Urinary bladder (tissue), 4 donors: ENCODE measurements around the gene FOXP1. TPM values are rescaled to one million over a fixed set of nuclear protein-coding genes. Genes with fewer than 3 reads are reported as not detected.
A peak's percentile ranks its signal among the peaks of the same experiment; 100 is the strongest.

Source experiments
- DNase-seq: peaks from one replicate; pipeline ENCODE4 v3.0.0-alpha.2; 2015; ENCODE audit errors: extremely low spot score
- H3K27ac ChIP-seq: one replicate; pipeline ENCODE4 v1.5.1; 2013; ENCODE audit warnings: low read depth, mild to moderate bottlenecking, moderate library complexity
- H3K36me3 ChIP-seq: one replicate; pipeline ENCODE4 v1.6.1; 2013; ENCODE audit warnings: mild to moderate bottlenecking, moderate library complexity; ENCODE audit not compliant: insufficient read depth
- H3K4me1 ChIP-seq: one replicate; pipeline ENCODE4 v1.6.1; 2013; ENCODE audit warnings: mild to moderate bottlenecking, moderate library complexity; ENCODE audit not compliant: insufficient read depth
- H3K4me3 ChIP-seq: one replicate; pipeline ENCODE4 v1.5.1; 2013; ENCODE audit warnings: low read depth, low read length
- WGBS: extraction: QIAGEN DNeasy Blood & Tissue Kit; methylation state at CpG from one replicate; pipeline ENCODE4 v1.1.7; 2013; 5-methylcytosine and 5-hydroxymethylcytosine counted together
- polyA plus RNA-seq: library from polyadenylated mRNA; stranded (reverse); fragments of 200-250 nt; gene quantifications from one replicate; pipeline ENCODE4 v1.2.3, GENCODE V29; 2013
- total RNA-seq: library from RNA; depleted of rRNA; stranded (reverse); fragments of >200 nt; gene quantifications from one replicate; pipeline ENCODE4 v1.2.3, GENCODE V29; 2014
- donor health status: healthy with polysubstance abuse.
- donor health status: healthy.

The FOXP1 gene
- total and polyA plus RNA-seq, 2 donors = 27.4 to 176 TPM

GRCh38 chr3:71430941-71431552, 152.5 kb downstream of the FOXP1 start:
- no peak overlapping the region for H3K27ac ChIP-seq
- no peak overlapping the region for H3K4me3 ChIP-seq
- DNase-seq = no peak
- H3K36me3 ChIP-seq = no peaks in the 10 kb centered on the region
- H3K4me1 ChIP-seq = peaks cover 2% of the 10 kb centered on the region
- 92% methylated on average over 7 of the region's 7 CpGs for WGBS

- no peak for DNase-seq
- Histone ChIP-seq H3K4me3 (no peak overlapping the region), H3K27ac (no peak overlapping the region), H3K4me1 (peaks cover 2% of the 10 kb centered on the region), H3K36me3 (no peaks in the 10 kb centered on the region)
- WGBS = 86% methylated on average over 5 of the region's 5 CpGs
Measured at GRCh38 chr3:71429597-71429988, 153.9 kb downstream of the FOXP1 start.

- WGBS = 23% methylated on average over 17 of the region's 17 CpGs
- no peaks in the 10 kb centered on the region for H3K36me3 ChIP-seq
- no peak overlapping the region for H3K4me3 ChIP-seq
- no peak overlapping the region for H3K27ac ChIP-seq
- DNase-seq = peak; percentile 72
- peaks cover 2% of the 10 kb centered on the region for H3K4me1 ChIP-seq
Measured at GRCh38 chr3:71428841-71429596, 154.5 kb downstream of the FOXP1 start.

GRCh38 chr3:71425491-71426071, 157.9 kb downstream of the FOXP1 start:
- Histone ChIP-seq H3K27ac (no peak overlapping the region), H3K36me3 (no peaks in the 10 kb centered on the region), H3K4me1 (peaks cover 2% of the 10 kb centered on the region), H3K4me3 (no peak overlapping the region)
- no peak for DNase-seq
- 72% methylated on average over 2 of the region's 2 CpGs for WGBS

GRCh38 chr3:71423151-71423906, 160.2 kb downstream of the FOXP1 start:
- Histone ChIP-seq H3K4me3 (no peak overlapping the region), H3K4me1 (peaks cover under 1% of the 10 kb centered on the region), H3K36me3 (no peaks in the 10 kb centered on the region), H3K27ac (no peak overlapping the region)
- 66% methylated on average over 12 of the region's 12 CpGs for WGBS
- DNase-seq = no peak

- no peak overlapping the region for H3K27ac ChIP-seq
- no peaks in the 10 kb centered on the region for H3K4me1 ChIP-seq
- no peaks in the 10 kb centered on the region for H3K36me3 ChIP-seq
- 80% methylated on average over 12 of the region's 12 CpGs for WGBS
- no peak overlapping the region for H3K4me3 ChIP-seq
- no peak for DNase-seq
Measured at GRCh38 chr3:71421820-71422566, 161.5 kb downstream of the FOXP1 start.

- Histone ChIP-seq H3K27ac (no peak overlapping the region), H3K36me3 (no peaks in the 10 kb centered on the region), H3K4me3 (no peak overlapping the region), H3K4me1 (no peaks in the 10 kb centered on the region)
- DNase-seq = no peak
- WGBS = 94% methylated on average over 4 of the region's 4 CpGs
Measured at GRCh38 chr3:71421475-71421819, 162.1 kb downstream of the FOXP1 start.

- no peak for DNase-seq
- Histone ChIP-seq H3K4me1 (no peaks in the 10 kb centered on the region), H3K27ac (no peak overlapping the region), H3K36me3 (no peaks in the 10 kb centered on the region), H3K4me3 (no peak overlapping the region)
- WGBS = 90% methylated on average over 2 of the region's 2 CpGs
Measured at GRCh38 chr3:71419369-71419768, 164.2 kb downstream of the FOXP1 start.

GRCh38 chr3:71417791-71418190, 165.7 kb downstream of the FOXP1 start:
- Histone ChIP-seq H3K4me3 (no peak overlapping the region), H3K4me1 (no peaks in the 10 kb centered on the region), H3K27ac (no peak overlapping the region), H3K36me3 (no peaks in the 10 kb centered on the region)
- no peak for DNase-seq
- 66% methylated on average over 6 of the region's 6 CpGs for WGBS

GRCh38 chr3:71416876-71417275, 166.7 kb downstream of the FOXP1 start:
- no peak for DNase-seq
- Histone ChIP-seq H3K27ac (no peak overlapping the region), H3K36me3 (no peaks in the 10 kb centered on the region), H3K4me1 (no peaks in the 10 kb centered on the region), H3K4me3 (no peak overlapping the region)
- 91% methylated on average over 8 of the region's 8 CpGs for WGBS

- Histone ChIP-seq H3K4me1 (no peaks in the 10 kb centered on the region), H3K27ac (no peak overlapping the region), H3K36me3 (no peaks in the 10 kb centered on the region), H3K4me3 (no peak overlapping the region)
- 83% methylated on average over 2 of the region's 2 CpGs for WGBS
- DNase-seq = no peak
Measured at GRCh38 chr3:71415681-71416122, 167.8 kb downstream of the FOXP1 start.

GRCh38 chr3:71414189-71414927, 169.2 kb downstream of the FOXP1 start:
- Histone ChIP-seq H3K4me1 (no peaks in the 10 kb centered on the region), H3K36me3 (no peaks in the 10 kb centered on the region), H3K27ac (no peak overlapping the region), H3K4me3 (no peak overlapping the region)
- WGBS = 78% methylated on average over 15 of the region's 15 CpGs
- DNase-seq = no peak

GRCh38 chr3:71413572-71413971, 170.0 kb downstream of the FOXP1 start:
- Histone ChIP-seq H3K4me1 (no peaks in the 10 kb centered on the region), H3K36me3 (no peaks in the 10 kb centered on the region), H3K27ac (no peak overlapping the region), H3K4me3 (no peak overlapping the region)
- 60% methylated on average over 3 of the region's 3 CpGs for WGBS
- DNase-seq = no peak
